CD4-positive, CD25-positive, alpha-beta regulatory T cell (primary cell): ENCODE measurements around the gene SSBP1. TPM values are rescaled to one million over a fixed set of nuclear protein-coding genes. Genes with fewer than 3 reads are reported as not detected.
A peak's percentile ranks its signal among the peaks of the same experiment; 100 is the strongest.

Experiments
- ATAC-seq, 2 donors: fragments of 150-1000 bp; cut with Tn5 transposase; one replicate each; pipeline ENCODE4 v1.10.0; 2021; ENCODE audit warnings: low read depth in 2 of 2, moderate number of reproducible peaks in 2 of 2, moderate library complexity in 1 of 2
- DNase-seq, 3 donors: peaks; one replicate each; pipeline versions ENCODE4 v3.0.0 to v3.0.0-alpha.2; 2012 to 2022; ENCODE audit warnings: mixed read lengths in 1 of 3
- H3K27ac ChIP-seq: one replicate; pipeline ENCODE4 v1.7.0; 2013; ENCODE audit warnings: mild to moderate bottlenecking, low read length; ENCODE audit not compliant: insufficient read depth, poor library complexity, severe bottlenecking
- H3K27me3 ChIP-seq: one replicate; pipeline ENCODE4 v1.7.0; 2013; ENCODE audit warnings: low read length; ENCODE audit not compliant: control insufficient read depth, insufficient read depth
- H3K36me3 ChIP-seq: one replicate; pipeline ENCODE4 v1.7.0; 2013; ENCODE audit warnings: mild to moderate bottlenecking, low read length, moderate library complexity; ENCODE audit not compliant: control insufficient read depth, insufficient read depth
- H3K4me1 ChIP-seq: 2 replicates; pipeline ENCODE4 v1.7.0; 2013; ENCODE audit warnings: mild to moderate bottlenecking, low read length; ENCODE audit not compliant: insufficient read depth, control insufficient read depth, poor library complexity, severe bottlenecking
- H3K4me3 ChIP-seq: one replicate; pipeline ENCODE4 v1.7.0; 2013; ENCODE audit warnings: low read depth, mild to moderate bottlenecking, low read length, moderate library complexity
- H3K9me3 ChIP-seq, 2 experiments: 1 replicate in 1 of 2; 2 replicates in 1 of 2; pipeline ENCODE4 v1.7.0; 2013; ENCODE audit warnings: low read length in 2 of 2, mild to moderate bottlenecking in 1 of 2, moderate library complexity in 1 of 2; ENCODE audit not compliant: control insufficient read depth in 2 of 2
- H3K27ac Mint-ChIP-seq, 3 donors: one replicate each; pipeline ENCODE4 v1.8.0; 2020 to 2022; ENCODE audit warnings: mild to moderate bottlenecking in 3 of 3, mixed read lengths in 3 of 3, moderate library complexity in 2 of 3
- H3K27me3 Mint-ChIP-seq: one replicate; pipeline ENCODE4 v1.8.0; 2022; ENCODE audit warnings: mild to moderate bottlenecking, mixed read lengths
- H3K36me3 Mint-ChIP-seq: one replicate; pipeline ENCODE4 v1.8.0; 2020; ENCODE audit warnings: mixed read lengths
- H3K4me1 Mint-ChIP-seq, 4 donors: one replicate each; pipeline ENCODE4 v1.8.0; 2020 to 2022; ENCODE audit warnings: mixed read lengths in 4 of 4, mild to moderate bottlenecking in 1 of 4
- H3K4me3 Mint-ChIP-seq, 4 donors: one replicate each; pipeline ENCODE4 v1.8.0; 2020 to 2022; ENCODE audit warnings: mild to moderate bottlenecking in 4 of 4, mixed read lengths in 4 of 4, moderate library complexity in 3 of 4
- H3K9me3 Mint-ChIP-seq, 7 donors: one replicate each; pipeline ENCODE4 v1.8.0; 2020 to 2022; ENCODE audit warnings: mixed read lengths in 7 of 7, mild to moderate bottlenecking in 3 of 7, moderate library complexity in 2 of 7
- polyA plus RNA-seq, 4 donors: library from polyadenylated mRNA; unstranded; fragments of 300-500 nt; fragmentation: Illumina TruSeq; gene quantifications; one replicate each; pipeline ENCODE4 v1.2.3, GENCODE V29; 2021
- total RNA-seq: library from RNA; stranded (reverse); gene quantifications from one replicate; pipeline ENCODE4 v1.2.3, GENCODE V29; 2022

The SSBP1 gene
- total and polyA plus RNA-seq, 5 donors from 2014 or later = 77.4 to 331 (median 297) TPM

GRCh38 chr7:141702892-141703291, 35.3 kb upstream of the SSBP1 start:
- peaks cover 9% of the 10 kb centered on the region for H3K27me3 Mint-ChIP-seq
- Histone ChIP-seq H3K4me1 (peaks cover 33% of the 10 kb centered on the region), H3K36me3 (no peaks in the 10 kb centered on the region), H3K4me3 (peak overlapping the region; percentile 85), H3K9me3 (no peaks in the 10 kb centered on the region), H3K27me3 (no peaks in the 10 kb centered on the region), H3K27ac (no peak overlapping the region)
- DNase-seq (no peak), ATAC-seq (no peak)
- peak overlapping the region; percentile 81 to 87 (median 84) for H3K4me3 Mint-ChIP-seq
- no peaks in the 10 kb centered on the region for H3K9me3 Mint-ChIP-seq
- H3K36me3 Mint-ChIP-seq = peaks cover 3% of the 10 kb centered on the region
- peak overlapping the region in 2 of 3 donors; percentile 51 to 75 for H3K27ac Mint-ChIP-seq
- H3K4me1 Mint-ChIP-seq = peaks cover 8 to 37% (median 33%) of the 10 kb centered on the region in 4 donors

GRCh38 chr7:141704112-141704511, 34.0 kb upstream of the SSBP1 start:
- H3K36me3 ChIP-seq = no peaks in the 10 kb centered on the region
- Mint-ChIP-seq H3K4me1 (peaks cover 8 to 25% (median 21%) of the 10 kb centered on the region in 4 donors), H3K36me3 (peaks cover 7% of the 10 kb centered on the region), H3K27me3 (peaks cover 9% of the 10 kb centered on the region), H3K4me3 (peak overlapping the region in 1 of 4 donors; percentile 81), H3K27ac (peak overlapping the region in 1 of 3 donors; percentile 22), H3K9me3 (no peaks in the 10 kb centered on the region)
- H3K27ac ChIP-seq = no peak overlapping the region
- H3K27me3 ChIP-seq = no peaks in the 10 kb centered on the region
- DNase-seq (no peak), ATAC-seq (no peak)
- peaks cover 28% of the 10 kb centered on the region for H3K4me1 ChIP-seq
- H3K9me3 ChIP-seq = no peaks in the 10 kb centered on the region
- no peak overlapping the region for H3K4me3 ChIP-seq

DNA sequence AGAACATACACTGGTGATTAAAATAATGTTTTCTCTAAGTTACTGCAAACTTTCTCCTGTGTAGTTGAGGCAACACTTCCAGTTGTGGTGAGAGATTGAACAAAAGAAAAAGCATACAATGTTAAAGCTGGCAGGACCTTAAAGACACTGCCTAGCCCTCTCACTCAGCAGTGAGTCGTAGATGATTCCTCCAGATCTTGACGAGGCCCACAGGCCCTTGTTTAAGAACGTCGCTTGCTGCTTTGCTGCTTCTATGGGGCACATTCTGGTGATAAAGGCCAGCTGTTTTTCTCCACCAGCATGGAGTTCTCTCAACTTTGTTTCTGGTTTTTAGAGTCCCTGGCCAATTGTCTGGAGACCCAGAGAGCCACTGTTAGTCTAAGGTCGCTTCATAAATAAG, 33.4 kb upstream of the SSBP1 start:
- DNase-seq = no peak
- Histone ChIP-seq H3K4me3 (no peak overlapping the region), H3K9me3 (no peaks in the 10 kb centered on the region), H3K36me3 (no peaks in the 10 kb centered on the region), H3K4me1 (peaks cover 23% of the 10 kb centered on the region), H3K27me3 (no peaks in the 10 kb centered on the region), H3K27ac (no peak overlapping the region)
- H3K36me3 Mint-ChIP-seq = peaks cover 7% of the 10 kb centered on the region
- no peak overlapping the region for H3K27ac Mint-ChIP-seq
- no peaks in the 10 kb centered on the region for H3K9me3 Mint-ChIP-seq
- ATAC-seq = no peak
- H3K4me1 Mint-ChIP-seq = peaks cover 8 to 20% (median 16%) of the 10 kb centered on the region in 4 donors
- H3K4me3 Mint-ChIP-seq = peak overlapping the region in 2 of 4 donors; percentile 33 to 58
- H3K27me3 Mint-ChIP-seq = peaks cover 9% of the 10 kb centered on the region

DNA sequence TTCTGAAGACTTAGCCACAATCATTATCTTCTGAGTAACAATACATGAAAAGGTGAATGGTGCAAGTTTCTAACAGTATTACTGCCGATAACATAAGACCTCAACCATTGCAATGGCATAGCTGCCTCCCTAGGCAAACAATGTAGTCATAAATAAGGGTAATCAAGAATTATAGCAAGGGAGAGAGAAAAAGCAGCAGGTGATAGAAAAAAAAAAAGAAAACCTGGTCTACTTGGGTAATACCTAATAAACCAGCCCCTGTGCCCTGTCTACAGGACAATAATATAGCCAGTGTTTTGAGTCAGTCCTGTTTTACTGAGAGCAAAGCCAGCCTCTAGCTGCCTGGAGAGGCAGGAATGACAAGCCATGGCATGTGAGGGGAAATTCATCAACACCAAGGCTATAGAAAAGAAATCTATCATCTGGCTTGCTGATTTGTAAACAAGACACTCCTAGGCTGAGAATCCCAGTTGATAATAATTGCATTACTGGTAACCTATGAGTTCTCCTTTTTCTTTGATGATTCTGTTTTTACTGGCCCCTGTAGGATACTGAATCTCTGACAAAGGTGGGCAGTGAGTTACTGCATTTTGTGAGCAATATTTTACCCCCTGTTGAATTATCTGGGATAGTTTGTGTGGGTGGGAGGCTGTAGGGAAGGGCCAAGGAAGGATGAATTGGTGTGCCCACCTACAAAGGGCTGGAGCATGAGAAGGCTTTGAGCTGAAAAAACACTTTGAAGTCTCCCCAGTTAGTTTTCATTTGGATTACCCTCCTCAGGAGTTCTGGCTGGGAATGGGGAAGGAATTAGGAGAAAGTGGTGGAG, 31.7 kb upstream of the SSBP1 start:
- H3K36me3 ChIP-seq = no peaks in the 10 kb centered on the region
- no peaks in the 10 kb centered on the region for H3K9me3 Mint-ChIP-seq
- H3K4me1 Mint-ChIP-seq = peaks cover 3 to 8% (median 4%) of the 10 kb centered on the region in 4 donors
- H3K9me3 ChIP-seq = no peaks in the 10 kb centered on the region
- no peak overlapping the region for H3K27ac ChIP-seq
- H3K4me3 Mint-ChIP-seq = no peak overlapping the region
- no peak for DNase-seq
- no peak overlapping the region for H3K4me3 ChIP-seq
- peaks cover 4% of the 10 kb centered on the region for H3K27me3 Mint-ChIP-seq
- H3K27me3 ChIP-seq = no peaks in the 10 kb centered on the region
- ATAC-seq = no peak
- peaks cover 9% of the 10 kb centered on the region for H3K36me3 Mint-ChIP-seq
- H3K4me1 ChIP-seq = peaks cover 9% of the 10 kb centered on the region
- H3K27ac Mint-ChIP-seq = peak overlapping the region in 1 of 3 donors; percentile 39

DNA sequence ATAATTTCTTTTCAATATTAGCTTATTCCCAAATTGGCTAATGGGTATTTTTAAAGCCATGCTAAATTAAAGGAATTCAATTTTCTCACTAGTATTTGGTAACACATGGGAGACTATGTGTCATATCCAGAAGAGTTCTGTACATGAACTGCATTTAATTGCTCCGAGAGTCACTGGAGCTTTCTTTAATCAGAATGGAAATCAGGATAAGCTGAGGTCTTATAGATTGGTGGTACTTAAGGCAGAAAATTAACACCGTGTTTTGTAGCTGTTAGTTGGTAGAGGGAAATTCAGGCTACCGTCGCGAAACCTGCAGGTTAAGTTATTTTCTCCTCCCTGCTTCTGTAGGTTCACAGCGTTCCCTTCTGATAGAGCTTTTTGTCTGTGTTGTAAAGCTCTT, 29.8 kb upstream of the SSBP1 start, which contains the start of gene WEE2:
TSS of gene WEE2 (plus strand) at position 3 of the 400 bp plus-strand sequence. CDS start 406 bp downstream, outside the sequence.
- Histone ChIP-seq H3K36me3 (no peaks in the 10 kb centered on the region), H3K9me3 (no peaks in the 10 kb centered on the region), H3K4me1 (no peaks in the 10 kb centered on the region), H3K4me3 (no peak within 1 kb of the TSS), H3K27ac (no peak within 1 kb of the TSS), H3K27me3 (no peaks in the 10 kb centered on the region)
- peaks cover 0 to 8% (median 2%) of the 10 kb centered on the region in 4 donors for H3K4me1 Mint-ChIP-seq
- DNase-seq (no peak), ATAC-seq (no peak)
- H3K9me3 Mint-ChIP-seq = no peaks in the 10 kb centered on the region
- H3K4me3 Mint-ChIP-seq = no peak within 1 kb of the TSS
- peaks cover 12% of the 10 kb centered on the region for H3K36me3 Mint-ChIP-seq
- H3K27ac Mint-ChIP-seq = no peak within 1 kb of the TSS
- peaks cover 4% of the 10 kb centered on the region for H3K27me3 Mint-ChIP-seq

DNA sequence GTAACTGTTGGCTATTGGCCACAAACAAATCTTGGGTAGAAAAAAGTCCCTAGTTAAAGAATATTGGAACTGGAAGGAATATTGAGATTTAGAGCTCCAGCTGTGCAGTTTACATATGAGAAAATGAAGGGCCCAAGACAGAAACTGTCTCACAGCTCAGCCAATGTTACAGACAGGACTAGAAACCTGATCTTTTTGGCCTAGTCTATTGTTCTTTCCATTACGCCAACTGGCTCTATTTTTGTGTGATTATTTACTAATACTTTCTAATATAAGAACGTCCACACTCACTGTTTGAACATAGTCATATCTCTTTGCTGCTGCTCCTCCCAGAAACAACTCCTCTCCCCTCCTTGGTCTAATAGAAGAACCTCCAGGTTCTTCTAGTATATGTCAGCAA, 28.8 kb upstream of the SSBP1 start:
- H3K36me3 ChIP-seq = no peaks in the 10 kb centered on the region
- no peak for ATAC-seq
- H3K4me3 ChIP-seq = no peak overlapping the region
- H3K27ac Mint-ChIP-seq = no peak overlapping the region
- no peaks in the 10 kb centered on the region for H3K9me3 ChIP-seq
- H3K36me3 Mint-ChIP-seq = peaks cover 16% of the 10 kb centered on the region
- no peak for DNase-seq
- H3K27me3 Mint-ChIP-seq = peaks cover under 1% of the 10 kb centered on the region
- H3K9me3 Mint-ChIP-seq = no peaks in the 10 kb centered on the region
- no peaks in the 10 kb centered on the region for H3K27me3 ChIP-seq
- H3K4me1 Mint-ChIP-seq = peaks cover 0 to 8% (median 2%) of the 10 kb centered on the region in 4 donors
- no peaks in the 10 kb centered on the region for H3K4me1 ChIP-seq
- H3K4me3 Mint-ChIP-seq = no peak overlapping the region
- H3K27ac ChIP-seq = no peak overlapping the region

DNA sequence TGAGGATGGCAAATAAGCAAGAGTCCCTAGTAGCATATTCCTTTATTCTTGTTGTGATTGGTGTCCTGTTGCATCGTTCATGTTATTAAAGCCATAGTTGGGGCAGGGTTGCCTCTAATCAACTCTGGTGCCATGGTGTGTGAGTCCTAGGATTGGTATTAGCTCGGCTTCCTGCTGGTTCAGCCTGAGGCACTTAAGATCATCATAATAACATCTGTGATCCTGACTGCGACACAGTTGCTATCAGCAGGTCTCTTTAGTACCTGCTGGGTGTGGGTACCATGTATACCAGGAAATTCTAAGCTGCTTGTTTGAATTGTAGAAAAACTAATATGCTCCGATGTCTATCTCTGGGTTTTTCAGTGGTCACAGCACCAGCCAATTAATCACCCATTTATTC, 28.4 kb upstream of the SSBP1 start:
- ATAC-seq (no peak), DNase-seq (no peak)
- Histone ChIP-seq H3K27ac (no peak overlapping the region), H3K9me3 (no peaks in the 10 kb centered on the region), H3K27me3 (no peaks in the 10 kb centered on the region), H3K4me3 (no peak overlapping the region), H3K4me1 (no peaks in the 10 kb centered on the region), H3K36me3 (no peaks in the 10 kb centered on the region)
- H3K4me1 Mint-ChIP-seq = peaks cover 0 to 8% (median 2%) of the 10 kb centered on the region in 4 donors
- H3K4me3 Mint-ChIP-seq = no peak overlapping the region
- H3K27me3 Mint-ChIP-seq = no peaks in the 10 kb centered on the region
- peaks cover 19% of the 10 kb centered on the region for H3K36me3 Mint-ChIP-seq
- no peak overlapping the region for H3K27ac Mint-ChIP-seq
- no peaks in the 10 kb centered on the region for H3K9me3 Mint-ChIP-seq

DNA sequence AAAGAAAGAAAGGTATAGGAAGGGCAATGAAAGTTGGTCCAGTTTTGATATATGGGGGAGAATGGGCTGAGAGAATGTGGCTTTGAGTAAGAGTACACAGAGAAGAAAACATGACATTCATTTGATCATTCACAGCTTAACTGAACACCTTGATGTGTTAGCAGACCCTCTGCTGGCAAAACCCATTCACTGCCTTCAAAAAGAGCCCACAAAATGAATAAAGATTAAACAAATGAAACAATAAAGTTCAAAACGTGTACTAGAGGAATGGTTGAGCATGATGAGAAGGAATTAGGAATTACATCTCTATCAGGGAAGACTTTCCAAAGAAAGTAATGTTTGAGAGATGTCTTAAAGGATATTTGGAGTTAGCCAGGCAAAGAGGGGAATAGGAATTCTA, 27.9 kb upstream of the SSBP1 start:
- no peaks in the 10 kb centered on the region for H3K36me3 ChIP-seq
- H3K4me1 Mint-ChIP-seq = peaks cover 0 to 8% (median 2%) of the 10 kb centered on the region in 4 donors
- no peak overlapping the region for H3K4me3 ChIP-seq
- no peak overlapping the region for H3K27ac ChIP-seq
- H3K4me1 ChIP-seq = no peaks in the 10 kb centered on the region
- no peaks in the 10 kb centered on the region for H3K9me3 Mint-ChIP-seq
- H3K27ac Mint-ChIP-seq = no peak overlapping the region
- no peaks in the 10 kb centered on the region for H3K27me3 Mint-ChIP-seq
- H3K27me3 ChIP-seq = no peaks in the 10 kb centered on the region
- H3K36me3 Mint-ChIP-seq = peaks cover 19% of the 10 kb centered on the region
- no peaks in the 10 kb centered on the region for H3K9me3 ChIP-seq
- ATAC-seq = no peak
- H3K4me3 Mint-ChIP-seq = no peak overlapping the region
- DNase-seq = peak in 1 of 3 donors; percentile 24
